Gastroesophageal sphincter (tissue), 4 donors: ENCODE results near the gene NPC1L1. TPM values are rescaled to one million over a fixed set of nuclear protein-coding genes. Genes with fewer than 3 reads are reported as not detected.

Source experiments
- ATAC-seq: fragments of 150-250 bp; one replicate; pipeline ENCODE4 v1.9.1; 2016; ENCODE audit warnings: mild to moderate bottlenecking, moderate library complexity
- H3K27ac ChIP-seq, 4 donors: fragments of 200-600 bp; sonication (generic) in 3 of 4; 1 replicate in 3 of 4; 2 replicates in 1 of 4; pipeline ENCODE4 v1.5.1; 2016 to 2019
- H3K27me3 ChIP-seq: fragments of 200-600 bp; sonication (generic); one replicate; pipeline ENCODE4 v1.5.1; 2019
- H3K36me3 ChIP-seq, 2 donors: fragments of 200-600 bp; sonication (generic); one replicate each; pipeline ENCODE4 v1.5.1; 2019; ENCODE audit warnings: control low read depth in 1 of 2
- H3K4me1 ChIP-seq, 3 donors: fragments of 200-600 bp; sonication (generic); 1 replicate in 2 of 3; 2 replicates in 1 of 3; pipeline ENCODE4 v1.5.1; 2016 to 2019; ENCODE audit warnings: control low read depth in 2 of 3
- H3K4me3 ChIP-seq, 2 donors: fragments of 200-600 bp; sonication (generic); one replicate each; pipeline ENCODE4 v1.5.1; 2019; ENCODE audit warnings: mild to moderate bottlenecking in 1 of 2, moderate library complexity in 1 of 2
- H3K9me3 ChIP-seq, 3 donors: fragments of 200-600 bp; sonication (generic); one replicate each; pipeline ENCODE4 v1.5.1; 2017 to 2019; ENCODE audit warnings: control low read depth in 2 of 3
- CTCF ChIP-seq, 4 experiments: fragments of 200-600 bp in 2 of 4; fragments of 450-650 bp in 2 of 4; sonication (generic) in 1 of 4; IDR thresholded peaks; one replicate each; pipeline ENCODE4 v1.5.1; 2017 to 2019; ENCODE audit warnings: antibody characterized with exemption in 4 of 4, mild to moderate bottlenecking in 2 of 4, moderate library complexity in 2 of 4
- EP300 ChIP-seq: sonication (generic); formaldehyde crosslinking; IDR thresholded peaks from one replicate; pipeline ENCODE4 v1.6.1; 2017; ENCODE audit warnings: antibody characterized with exemption, mild to moderate bottlenecking
- POLR2A ChIP-seq, 2 donors: fragments of 450-650 bp; IDR thresholded peaks; one replicate each; pipeline ENCODE4 v1.6.1; 2017; ENCODE audit warnings: antibody characterized with exemption in 2 of 2, mild to moderate bottlenecking in 2 of 2, moderate library complexity in 1 of 2
- POLR2AphosphoS5 ChIP-seq: sonication (generic); formaldehyde crosslinking; IDR thresholded peaks from one replicate; pipeline ENCODE4 v1.6.1; 2017; ENCODE audit warnings: antibody characterized with exemption
- WGBS, 2 donors: methylation state at CpG; one replicate each; pipeline ENCODE4 v1.1.5; 2018; ENCODE audit warnings: low coverage in 1 of 2; 5-methylcytosine and 5-hydroxymethylcytosine counted together
- total RNA-seq, 4 donors: library from RNA; depleted of rRNA; stranded (reverse); fragments of >200 nt; gene quantifications; one replicate each; pipeline ENCODE4 v1.1.0, GENCODE V29; 2016

NPC1L1 gene
- total RNA-seq, 4 donors from 2014 or later = 0.08 to 0.27 (median 0.16) TPM; not detected in 1

DNA sequence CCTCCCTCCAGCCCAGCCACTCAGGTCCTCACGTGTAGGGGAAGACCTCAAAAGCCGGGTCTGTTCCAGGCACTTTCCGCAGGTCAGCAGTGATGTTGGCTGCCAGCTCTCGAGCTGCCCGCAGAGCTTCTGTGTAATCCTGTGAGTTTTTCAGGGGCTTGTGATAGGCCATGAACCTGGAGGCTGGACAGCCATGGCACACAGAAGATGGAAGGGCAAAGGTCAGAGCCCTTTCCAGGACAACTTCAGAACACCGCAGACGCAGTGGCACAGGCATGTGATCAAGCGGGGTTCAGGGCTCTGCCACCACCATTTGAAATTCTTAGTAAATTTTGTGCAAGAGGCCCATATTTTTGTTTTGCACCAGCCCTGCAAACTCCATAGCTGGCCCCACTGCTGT lies 24.0 kb downstream of the NPC1L1 start:
- no CpG with 5 or more reads among the region's 8 CpGs for WGBS, 2 donors
- ATAC-seq = no peak
- TF ChIP-seq POLR2A (IDR thresholded peaks at IDR 0.05) (no peak), POLR2AphosphoS5 (no peak), EP300 (no peak), CTCF (IDR thresholded peaks at IDR 0.05) (no peak)

GRCh38 chr7:44515590-44516268 lies 25.4 kb downstream of the NPC1L1 start:
- H3K9me3 ChIP-seq = no peaks in the 10 kb centered on the region
- WGBS, 2 donors = 70 to 79% methylated on average over 3 to 7 of the region's 10 CpGs
- no peaks in the 10 kb centered on the region for H3K36me3 ChIP-seq
- TF ChIP-seq POLR2AphosphoS5 (no peak), CTCF (IDR thresholded peaks at IDR 0.05) (no peak), POLR2A (IDR thresholded peaks at IDR 0.05) (no peak), EP300 (no peak)
- no peak overlapping the region for H3K4me3 ChIP-seq
- no peaks in the 10 kb centered on the region for H3K27me3 ChIP-seq
- ATAC-seq = no peak
- no peak overlapping the region for H3K27ac ChIP-seq
- no peaks in the 10 kb centered on the region for H3K4me1 ChIP-seq

More for the DNA sequence above, 24.0 kb downstream of the NPC1L1 start:
- H3K9me3 ChIP-seq = no peaks in the 10 kb centered on the region
- no peak overlapping the region for H3K4me3 ChIP-seq
- peaks cover 0 to 3% of the 10 kb centered on the region in 2 donors for H3K36me3 ChIP-seq
- H3K27me3 ChIP-seq = no peaks in the 10 kb centered on the region
- H3K27ac ChIP-seq = no peak overlapping the region
- no peaks in the 10 kb centered on the region for H3K4me1 ChIP-seq

DNA sequence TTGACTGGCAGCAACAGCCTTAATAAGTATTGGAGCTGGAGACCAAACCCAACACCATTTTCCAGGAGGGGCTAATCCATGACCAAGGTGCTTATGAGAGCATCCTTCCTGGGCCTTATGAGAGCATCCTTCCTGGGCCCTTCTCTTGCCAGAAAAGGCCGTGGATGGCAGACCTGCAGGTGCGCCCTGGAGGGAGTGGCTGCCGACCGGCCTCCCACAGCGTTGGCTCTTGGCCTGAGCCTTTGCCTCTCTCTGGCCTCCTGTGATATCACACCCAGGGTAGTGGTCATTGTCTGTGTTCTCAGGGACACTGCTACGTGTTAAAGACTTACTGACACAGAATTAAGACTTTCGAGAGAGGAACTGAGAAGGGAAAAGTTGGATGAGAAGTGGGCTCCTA lies 28.4 kb downstream of the NPC1L1 start:
- no peaks in the 10 kb centered on the region for H3K36me3 ChIP-seq
- H3K27me3 ChIP-seq = peaks cover 5% of the 10 kb centered on the region
- 100% methylated on average over 1 of the region's 7 CpGs; no CpG with 5 or more reads in 1 of the 2 donors for WGBS, 2 donors
- H3K9me3 ChIP-seq = no peaks in the 10 kb centered on the region
- no peak overlapping the region for H3K4me3 ChIP-seq
- no peak overlapping the region for H3K27ac ChIP-seq
- H3K4me1 ChIP-seq = no peaks in the 10 kb centered on the region
- TF ChIP-seq CTCF (IDR thresholded peaks at IDR 0.05) (no peak), POLR2A (IDR thresholded peaks at IDR 0.05) (no peak), POLR2AphosphoS5 (no peak), EP300 (no peak)
- no peak for ATAC-seq

DNA sequence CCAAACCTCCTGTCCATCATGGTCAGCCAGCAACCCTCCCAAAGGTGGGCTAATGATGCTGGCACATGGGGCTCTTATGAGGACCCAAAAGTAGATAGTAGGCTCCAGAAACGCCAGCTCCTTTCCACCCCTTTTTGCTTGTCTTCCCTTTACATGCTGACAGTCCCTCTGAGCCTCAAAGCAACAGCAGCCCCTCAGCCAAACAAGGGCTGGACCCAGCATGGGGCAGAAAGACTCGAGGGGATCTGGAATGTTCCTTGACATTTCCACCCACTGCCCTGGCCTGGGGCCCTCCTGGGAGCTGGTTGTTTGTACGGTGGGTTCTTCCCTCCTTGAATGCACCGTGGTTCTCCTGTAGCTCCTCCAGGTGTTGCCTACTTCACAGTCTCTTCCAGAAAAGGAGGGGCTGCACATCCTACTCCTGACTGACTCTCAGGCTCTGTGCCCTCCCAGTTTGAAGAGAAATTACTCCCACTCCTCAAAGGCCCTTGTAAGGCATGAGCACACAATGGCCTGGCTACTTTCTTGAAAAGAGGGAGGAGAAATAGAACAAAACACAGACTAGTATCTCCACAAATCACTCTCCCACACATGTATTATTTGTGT lies 29.2 kb downstream of the NPC1L1 start:
- peaks cover 5% of the 10 kb centered on the region for H3K27me3 ChIP-seq
- H3K27ac ChIP-seq = no peak overlapping the region
- H3K9me3 ChIP-seq = no peaks in the 10 kb centered on the region
- no peaks in the 10 kb centered on the region for H3K36me3 ChIP-seq
- TF ChIP-seq CTCF (IDR thresholded peaks at IDR 0.05) (no peak), POLR2A (IDR thresholded peaks at IDR 0.05) (no peak), POLR2AphosphoS5 (no peak), EP300 (no peak)
- H3K4me3 ChIP-seq = no peak overlapping the region
- 53% methylated on average over 3 of the region's 4 CpGs; no CpG with 5 or more reads in 1 of the 2 donors for WGBS, 2 donors
- ATAC-seq = no peak
- H3K4me1 ChIP-seq = no peaks in the 10 kb centered on the region

- H3K27ac ChIP-seq = no peak overlapping the region
- H3K9me3 ChIP-seq = no peaks in the 10 kb centered on the region
- TF ChIP-seq POLR2AphosphoS5 = no peak
- TF ChIP-seq EP300 = no peak
- no peak for TF ChIP-seq CTCF (IDR thresholded peaks at IDR 0.05)
- TF ChIP-seq POLR2A (IDR thresholded peaks at IDR 0.05) = no peak
- 67 to 74% methylated on average over 1 of the region's 1 CpG for WGBS, 2 donors
- no peak for ATAC-seq
- no peak overlapping the region for H3K4me3 ChIP-seq
- no peaks in the 10 kb centered on the region for H3K36me3 ChIP-seq
- H3K27me3 ChIP-seq = peaks cover 5% of the 10 kb centered on the region
- H3K4me1 ChIP-seq = no peaks in the 10 kb centered on the region
Measured at GRCh38 chr7:44511236-44511635, 29.9 kb downstream of the NPC1L1 start.
